ENCODE measurements around the gene ZNF787.

The ZNF787 gene

DNA sequence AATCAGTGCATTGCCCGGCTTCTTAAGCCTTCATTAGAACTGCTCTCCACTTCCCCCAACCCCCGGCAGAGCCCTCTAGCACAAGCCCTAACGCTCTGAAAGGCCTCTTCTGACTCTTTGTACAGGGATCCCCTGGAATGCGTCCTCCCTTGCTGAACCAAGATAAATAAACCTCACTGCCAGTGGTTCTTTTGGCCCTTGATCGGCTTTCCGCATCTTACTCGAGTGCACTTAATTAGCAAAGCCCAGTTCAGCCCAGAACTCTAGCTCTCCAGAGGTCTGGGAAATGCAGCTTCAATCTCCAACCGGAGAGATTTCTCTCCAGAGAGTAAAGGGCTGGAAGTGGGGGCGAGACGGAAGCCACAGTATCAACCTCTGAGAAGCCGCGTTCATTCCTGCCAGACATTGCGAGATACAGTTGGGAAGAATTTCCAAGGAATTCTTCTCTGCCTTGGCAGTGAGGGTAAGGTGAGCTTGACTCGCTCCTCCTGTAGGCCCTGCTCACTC, 11.3 kb upstream of the ZNF787 start:
- Histone ChIP-seq H3K36me3 (ENCODE audit: control insufficient read depth, insufficient read depth, low read length, severe bottlenecking) (no peaks in the 10 kb centered on the region), H3K4me1 (ENCODE audit: control insufficient read depth, insufficient read depth, low read length) (peaks cover 23% of the 10 kb centered on the region), H3K27me3 (replicated peaks; ENCODE audit: control insufficient read depth, insufficient read depth, low read length) (no peaks in the 10 kb centered on the region), H3K9me3 (ENCODE audit: control insufficient read depth, low read length) (no peaks in the 10 kb centered on the region), H3K9ac (ENCODE audit: low read length) (peak overlapping the region; percentile 30), H3K4me3 (ENCODE audit: low read length) (peak overlapping the region; percentile 40)
- peak; percentile 69 for DNase-seq (ENCODE audit: low read depth)

DNA sequence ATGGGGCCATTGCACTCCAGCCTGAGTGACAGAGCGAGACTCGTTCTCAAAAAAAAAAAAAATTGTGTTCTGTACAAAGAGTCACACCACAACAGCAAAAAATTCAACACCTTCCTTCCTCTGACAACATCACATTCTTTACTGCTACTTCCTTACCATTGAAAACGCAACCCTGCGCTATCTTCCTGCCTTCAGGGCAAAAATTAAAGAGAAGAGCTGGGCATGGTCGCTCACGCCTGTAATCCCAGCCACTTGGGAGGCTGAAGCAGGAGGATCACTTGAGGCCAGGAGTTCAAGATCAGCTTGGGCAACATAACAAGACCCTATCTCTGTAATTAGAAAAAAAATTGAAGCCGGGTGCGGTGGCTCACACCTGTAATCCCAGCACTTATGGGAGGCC, 10.6 kb upstream of the ZNF787 start:
- Histone ChIP-seq H3K27me3 (replicated peaks; ENCODE audit: control insufficient read depth, insufficient read depth, low read length) (no peaks in the 10 kb centered on the region), H3K9me3 (ENCODE audit: control insufficient read depth, low read length) (no peaks in the 10 kb centered on the region), H3K36me3 (ENCODE audit: control insufficient read depth, insufficient read depth, low read length, severe bottlenecking) (no peaks in the 10 kb centered on the region), H3K4me3 (ENCODE audit: low read length) (no peak overlapping the region), H3K9ac (ENCODE audit: low read length) (peak overlapping the region; percentile 30), H3K4me1 (ENCODE audit: control insufficient read depth, insufficient read depth, low read length) (peaks cover 23% of the 10 kb centered on the region)
- DNase-seq (ENCODE audit: low read depth), result no peak

DNA sequence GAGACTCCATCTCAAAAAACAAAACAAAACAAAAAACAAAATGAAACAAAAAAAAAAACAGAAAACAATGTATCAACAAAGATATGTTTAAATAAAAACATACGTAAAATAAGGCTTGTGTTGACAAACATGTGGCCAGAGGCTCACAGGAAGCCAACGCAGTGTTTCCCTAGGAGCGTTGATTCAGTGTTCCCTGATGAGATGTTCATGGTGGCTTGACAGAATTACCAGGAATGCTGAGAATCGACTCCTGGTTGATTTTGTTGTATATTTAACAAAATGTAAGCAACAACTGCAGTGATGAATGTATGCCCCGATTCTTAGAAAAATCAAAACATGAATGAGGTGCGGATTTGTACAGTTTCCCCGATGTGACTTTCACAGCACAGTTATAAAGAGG, 8.9 kb upstream of the ZNF787 start:
- H3K27me3 ChIP-seq (replicated peaks; ENCODE audit: control insufficient read depth, insufficient read depth, low read length), result no peaks in the 10 kb centered on the region
- H3K9me3 ChIP-seq (ENCODE audit: control insufficient read depth, low read length), result no peaks in the 10 kb centered on the region
- no peak overlapping the region for H3K4me3 ChIP-seq (ENCODE audit: low read length)
- no peak overlapping the region for H3K9ac ChIP-seq (ENCODE audit: low read length)
- H3K4me1 ChIP-seq (ENCODE audit: control insufficient read depth, insufficient read depth, low read length), result peaks cover 23% of the 10 kb centered on the region
- no peaks in the 10 kb centered on the region for H3K36me3 ChIP-seq (ENCODE audit: control insufficient read depth, insufficient read depth, low read length, severe bottlenecking)
- DNase-seq (ENCODE audit: low read depth), result no peak

DNA sequence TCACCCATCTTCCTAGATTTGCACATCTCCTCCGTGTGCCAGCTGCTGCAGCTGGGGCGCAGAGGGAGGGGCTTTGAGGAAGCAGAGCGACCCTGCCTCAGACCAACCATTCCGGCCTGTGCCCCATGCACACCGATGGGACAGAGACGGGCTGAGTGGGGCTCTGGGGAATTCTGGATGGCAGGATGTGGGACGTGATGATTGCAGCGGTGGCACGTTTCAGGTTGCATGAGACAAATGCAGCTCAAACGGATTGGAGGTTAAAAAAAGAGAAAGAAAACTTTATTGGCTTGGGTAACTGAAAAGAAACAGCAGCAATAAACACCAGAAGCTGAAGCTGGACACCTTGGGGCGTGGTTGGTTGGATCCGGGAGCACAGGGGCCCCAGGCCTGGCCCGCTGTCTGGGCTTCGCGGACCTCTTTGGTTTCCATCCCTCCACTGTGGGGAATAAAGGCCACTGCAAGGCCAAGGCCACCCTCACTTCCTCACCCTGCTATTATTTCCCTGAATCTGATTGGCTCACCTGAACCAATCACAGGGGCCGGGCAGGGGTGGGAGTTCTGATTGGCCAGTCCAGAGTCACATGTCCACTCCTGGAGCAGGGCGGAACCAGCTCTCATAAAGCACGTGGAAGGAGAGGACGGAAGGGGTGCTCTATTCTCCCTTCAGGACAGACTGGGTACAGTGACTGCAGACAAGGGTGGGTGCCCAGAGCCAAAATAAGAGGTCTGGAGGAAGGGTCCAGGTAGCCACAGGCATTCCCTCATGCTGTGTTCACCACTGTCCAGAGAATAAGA, 6.1 kb upstream of the ZNF787 start:
- no peak overlapping the region for H3K4me3 ChIP-seq (ENCODE audit: low read length)
- H3K9me3 ChIP-seq (ENCODE audit: control insufficient read depth, low read length), result no peaks in the 10 kb centered on the region
- DNase-seq (ENCODE audit: low read depth), result no peak
- peaks cover 7% of the 10 kb centered on the region for H3K4me1 ChIP-seq (ENCODE audit: control insufficient read depth, insufficient read depth, low read length)
- no peak overlapping the region for H3K9ac ChIP-seq (ENCODE audit: low read length)
- H3K36me3 ChIP-seq (ENCODE audit: control insufficient read depth, insufficient read depth, low read length, severe bottlenecking), result no peaks in the 10 kb centered on the region
- H3K27me3 ChIP-seq (replicated peaks; ENCODE audit: control insufficient read depth, insufficient read depth, low read length), result no peaks in the 10 kb centered on the region

DNA sequence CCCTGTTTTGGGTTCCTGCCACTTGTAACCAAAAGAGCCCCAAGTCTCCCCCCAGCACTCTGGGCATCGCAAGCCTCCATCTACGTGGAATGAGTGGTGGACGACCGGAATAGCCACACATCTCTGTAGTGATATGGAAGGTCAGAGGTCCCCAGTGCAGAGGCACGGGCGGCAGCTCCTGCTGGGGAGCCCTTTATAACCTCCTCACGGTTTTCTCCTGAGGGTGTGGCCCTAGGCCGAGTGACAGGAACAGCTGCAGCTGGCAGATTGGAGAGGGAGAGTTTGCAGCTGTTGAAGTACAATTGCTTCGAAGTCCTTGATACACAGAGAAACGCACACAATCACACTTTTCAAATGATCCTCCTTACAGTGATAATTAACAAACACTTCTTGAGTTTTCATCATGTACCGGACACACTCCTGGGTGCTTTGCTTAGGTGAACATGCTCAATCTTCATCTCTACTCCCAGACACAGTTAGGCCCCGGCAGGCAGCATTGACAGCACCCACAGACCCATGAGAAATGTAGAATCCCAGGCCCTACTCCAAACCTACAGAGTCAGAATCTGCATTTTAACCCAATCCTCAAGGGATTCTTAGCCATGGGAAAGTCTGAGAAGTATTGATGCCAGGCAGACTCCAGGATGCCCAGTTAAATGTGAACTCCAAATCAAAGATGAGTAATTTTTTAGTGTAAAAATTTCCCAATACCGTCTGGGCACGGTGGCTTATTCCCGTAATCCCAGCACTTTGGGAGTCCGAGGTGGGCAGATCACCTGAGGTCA, 4.9 kb upstream of the ZNF787 start:
- no peaks in the 10 kb centered on the region for H3K36me3 ChIP-seq (ENCODE audit: control insufficient read depth, insufficient read depth, low read length, severe bottlenecking)
- no peaks in the 10 kb centered on the region for H3K27me3 ChIP-seq (replicated peaks; ENCODE audit: control insufficient read depth, insufficient read depth, low read length)
- no peak overlapping the region for H3K9ac ChIP-seq (ENCODE audit: low read length)
- H3K4me3 ChIP-seq (ENCODE audit: low read length), result no peak overlapping the region
- peaks cover 6% of the 10 kb centered on the region for H3K4me1 ChIP-seq (ENCODE audit: control insufficient read depth, insufficient read depth, low read length)
- no peak for DNase-seq (ENCODE audit: low read depth)
- no peaks in the 10 kb centered on the region for H3K9me3 ChIP-seq (ENCODE audit: control insufficient read depth, low read length)

DNA sequence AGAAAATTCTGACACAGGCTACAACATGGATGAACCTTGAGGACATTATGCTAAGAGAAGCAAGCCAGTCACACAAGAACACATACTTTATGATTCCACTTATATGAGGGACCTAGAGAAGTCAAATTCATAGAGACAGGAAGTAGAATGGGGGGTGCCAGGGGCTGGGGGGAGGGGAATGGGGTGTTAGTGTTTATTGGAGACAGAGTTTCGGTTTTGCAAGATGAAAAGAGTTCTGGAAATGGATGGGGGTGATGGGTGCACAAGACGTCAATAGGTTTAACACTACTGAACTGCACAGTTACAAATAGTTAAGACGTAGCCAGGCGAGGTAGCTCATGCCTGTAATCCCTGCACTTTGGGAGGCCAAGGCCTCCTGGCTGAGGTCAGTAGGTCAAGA, 3.5 kb upstream of the ZNF787 start:
- no peak for DNase-seq (ENCODE audit: low read depth)
- no peak overlapping the region for H3K4me3 ChIP-seq (ENCODE audit: low read length)
- no peaks in the 10 kb centered on the region for H3K9me3 ChIP-seq (ENCODE audit: control insufficient read depth, low read length)
- peaks cover 11% of the 10 kb centered on the region for H3K4me1 ChIP-seq (ENCODE audit: control insufficient read depth, insufficient read depth, low read length)
- no peak overlapping the region for H3K9ac ChIP-seq (ENCODE audit: low read length)
- no peaks in the 10 kb centered on the region for H3K36me3 ChIP-seq (ENCODE audit: control insufficient read depth, insufficient read depth, low read length, severe bottlenecking)
- no peaks in the 10 kb centered on the region for H3K27me3 ChIP-seq (replicated peaks; ENCODE audit: control insufficient read depth, insufficient read depth, low read length)

DNA sequence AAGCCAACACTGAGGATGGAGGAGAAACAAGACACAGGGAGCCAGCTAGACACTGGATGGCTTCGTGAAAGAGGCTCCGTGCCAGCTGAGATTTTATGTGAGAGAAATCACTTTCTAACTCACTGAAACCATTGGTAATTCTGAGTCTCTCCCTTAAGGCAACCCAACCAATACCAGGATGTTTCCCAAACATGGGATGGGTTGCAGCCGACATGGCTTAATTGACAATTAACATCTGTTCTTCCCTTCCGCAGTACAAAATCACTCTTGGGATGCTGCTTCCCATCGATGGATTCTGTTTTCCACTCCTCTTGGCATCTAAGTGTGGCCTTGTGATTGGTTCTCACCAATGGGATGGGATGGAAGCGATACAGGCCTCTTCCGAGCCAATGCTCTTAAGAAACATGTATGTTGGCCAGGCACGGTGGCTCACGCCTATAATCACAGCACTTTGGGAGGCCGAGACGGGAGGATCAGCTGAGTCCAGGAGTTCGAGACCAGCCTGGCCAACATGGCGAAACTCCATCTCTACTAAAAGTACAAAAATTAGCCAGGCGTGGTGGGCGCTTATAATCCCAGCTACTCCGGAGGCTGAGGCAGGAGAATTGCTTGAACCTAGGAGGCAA, 2.3 kb upstream of the ZNF787 start:
- no peaks in the 10 kb centered on the region for H3K27me3 ChIP-seq (replicated peaks; ENCODE audit: control insufficient read depth, insufficient read depth, low read length)
- H3K4me3 ChIP-seq (ENCODE audit: low read length), result no peak overlapping the region
- no peak overlapping the region for H3K9ac ChIP-seq (ENCODE audit: low read length)
- H3K9me3 ChIP-seq (ENCODE audit: control insufficient read depth, low read length), result no peaks in the 10 kb centered on the region
- DNase-seq (ENCODE audit: low read depth), result no peak
- no peaks in the 10 kb centered on the region for H3K36me3 ChIP-seq (ENCODE audit: control insufficient read depth, insufficient read depth, low read length, severe bottlenecking)
- peaks cover 23% of the 10 kb centered on the region for H3K4me1 ChIP-seq (ENCODE audit: control insufficient read depth, insufficient read depth, low read length)

DNA sequence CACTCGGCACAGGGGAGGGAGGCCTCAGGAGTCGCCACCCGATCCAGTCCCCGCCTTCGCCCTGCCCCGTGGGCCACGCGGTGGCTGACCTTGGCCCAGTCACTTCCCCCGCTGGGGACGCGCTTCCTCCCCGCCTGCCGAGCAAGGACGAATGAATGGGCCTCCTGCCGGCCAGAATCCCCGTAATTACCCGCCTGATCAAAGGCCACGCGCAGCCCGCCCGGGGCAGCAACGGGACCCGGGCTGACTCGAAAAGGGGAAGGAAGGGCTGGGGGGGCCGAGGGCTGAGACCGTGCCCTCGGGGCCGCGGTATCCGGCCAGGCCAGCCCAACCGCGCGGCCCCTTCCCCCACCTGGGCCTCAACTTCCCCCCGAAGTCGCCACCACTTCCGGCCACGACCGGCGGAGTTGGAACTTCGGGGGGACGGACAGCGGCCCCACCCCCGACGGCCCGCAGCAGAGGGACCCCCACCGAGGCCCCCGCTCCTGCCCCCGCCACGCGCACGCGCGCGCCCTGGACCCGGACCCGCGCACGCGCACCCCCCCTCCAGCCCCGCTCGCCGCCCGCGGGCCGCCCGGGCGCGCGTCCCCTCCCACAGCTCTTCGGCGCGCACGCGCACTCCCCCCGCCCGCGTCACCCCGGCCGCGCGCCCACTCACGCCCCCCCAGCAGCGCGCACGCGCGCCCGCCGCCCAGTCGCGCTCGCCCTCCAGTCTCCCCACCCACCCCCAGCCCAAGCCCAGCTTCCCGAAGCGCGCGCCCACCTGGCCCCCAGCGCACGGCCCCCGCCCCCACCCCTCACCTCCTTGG, 520 bp downstream of the ZNF787 start:
- H3K36me3 ChIP-seq (ENCODE audit: control insufficient read depth, insufficient read depth, low read length, severe bottlenecking), result no peaks in the 10 kb centered on the region
- no peaks in the 10 kb centered on the region for H3K27me3 ChIP-seq (replicated peaks; ENCODE audit: control insufficient read depth, insufficient read depth, low read length)
- H3K4me1 ChIP-seq (ENCODE audit: control insufficient read depth, insufficient read depth, low read length), result peaks cover 27% of the 10 kb centered on the region
- peak; percentile 89 for DNase-seq (ENCODE audit: low read depth)
- H3K4me3 ChIP-seq (ENCODE audit: low read length), result peak overlapping the region; percentile 89
- no peaks in the 10 kb centered on the region for H3K9me3 ChIP-seq (ENCODE audit: control insufficient read depth, low read length)
- H3K9ac ChIP-seq (ENCODE audit: low read length), result peak overlapping the region; percentile 95

DNA sequence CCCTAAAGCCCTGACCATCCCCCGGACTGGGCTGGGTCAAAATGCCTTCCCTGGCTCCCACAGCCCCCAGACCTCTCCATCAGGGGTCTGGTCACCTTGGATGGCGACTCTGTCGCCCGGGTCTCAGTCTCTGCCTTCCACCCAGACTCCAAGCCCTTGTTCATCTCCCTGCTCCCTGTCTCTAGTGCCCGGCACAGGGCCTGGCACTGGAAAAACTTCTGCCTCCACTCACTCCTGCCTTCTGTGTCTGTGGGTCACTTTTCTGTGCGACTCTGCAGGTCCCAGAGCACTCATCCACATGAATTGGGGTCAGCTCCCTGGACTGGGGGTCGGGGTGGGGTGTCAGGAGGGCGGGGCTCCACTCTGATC, 1.1 kb downstream of the ZNF787 start:
- Histone ChIP-seq H3K27me3 (replicated peaks; ENCODE audit: control insufficient read depth, insufficient read depth, low read length) (no peaks in the 10 kb centered on the region), H3K4me3 (ENCODE audit: low read length) (peak overlapping the region; percentile 89)

DNA sequence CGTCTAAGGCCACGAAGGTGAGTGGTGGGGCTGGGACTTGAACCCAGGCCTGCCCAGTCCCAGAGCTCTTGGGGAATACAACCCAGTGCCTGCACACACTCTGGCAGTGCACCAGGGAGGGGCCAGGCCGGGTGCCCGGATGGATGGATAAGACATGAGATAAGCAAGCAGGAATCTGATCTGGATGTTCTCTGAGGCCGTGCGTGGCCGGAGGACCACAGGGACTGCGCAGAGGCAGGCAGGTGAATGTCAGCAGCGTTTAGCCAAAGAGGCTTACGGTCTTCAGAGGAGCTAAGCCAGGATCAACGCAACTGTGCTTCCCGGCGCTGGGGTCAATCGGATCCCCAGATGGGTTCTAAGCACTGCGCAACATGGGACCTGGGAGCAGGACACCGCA, 1.5 kb downstream of the ZNF787 start:
- Histone ChIP-seq H3K9me3 (ENCODE audit: control insufficient read depth, low read length) (no peaks in the 10 kb centered on the region), H3K4me3 (ENCODE audit: low read length) (peak overlapping the region; percentile 89), H3K9ac (ENCODE audit: low read length) (peak overlapping the region; percentile 95), H3K27me3 (replicated peaks; ENCODE audit: control insufficient read depth, insufficient read depth, low read length) (no peaks in the 10 kb centered on the region), H3K4me1 (ENCODE audit: control insufficient read depth, insufficient read depth, low read length) (peaks cover 27% of the 10 kb centered on the region), H3K36me3 (ENCODE audit: control insufficient read depth, insufficient read depth, low read length, severe bottlenecking) (no peaks in the 10 kb centered on the region)
- peak; percentile 37 for DNase-seq (ENCODE audit: low read depth)

More for the DNA sequence above, 1.1 kb downstream of the ZNF787 start:
- Histone ChIP-seq H3K4me1 (ENCODE audit: control insufficient read depth, insufficient read depth, low read length) (peaks cover 27% of the 10 kb centered on the region), H3K9me3 (ENCODE audit: control insufficient read depth, low read length) (no peaks in the 10 kb centered on the region), H3K9ac (ENCODE audit: low read length) (peak overlapping the region; percentile 95), H3K36me3 (ENCODE audit: control insufficient read depth, insufficient read depth, low read length, severe bottlenecking) (no peaks in the 10 kb centered on the region)
- no peak for DNase-seq (ENCODE audit: low read depth)
